HG02798 (cell line): Measurements from ENCODE around the gene PIK3R5.

ENCODE experiments used
- ATAC-seq: cut with Tn5 transposase; IDR thresholded peaks from one replicate; pipeline ENCODE4 v1.9.1; 2021; ENCODE audit warnings: mild to moderate bottlenecking; ENCODE audit not compliant: unreplicated experiment, poor library complexity

The PIK3R5 gene

GRCh38 chr17:8928347-8928746, 37.2 kb downstream of the PIK3R5 start:
- no peak for ATAC-seq

GRCh38 chr17:8927395-8927794, 38.1 kb downstream of the PIK3R5 start:
- ATAC-seq, result no peak

- no peak for ATAC-seq
Measured at GRCh38 chr17:8925808-8926207, 39.7 kb downstream of the PIK3R5 start.

- ATAC-seq, result no peak
Measured at GRCh38 chr17:8925141-8925540, 40.4 kb downstream of the PIK3R5 start.

GRCh38 chr17:8924595-8924994, 40.9 kb downstream of the PIK3R5 start:
- ATAC-seq, result peak; percentile 81

GRCh38 chr17:8923762-8924161, 41.7 kb downstream of the PIK3R5 start:
- no peak for ATAC-seq

GRCh38 chr17:8922928-8923327, 42.6 kb downstream of the PIK3R5 start:
- no peak for ATAC-seq

- ATAC-seq, result no peak
Measured at GRCh38 chr17:8922451-8922850, 43.1 kb downstream of the PIK3R5 start.

GRCh38 chr17:8921147-8921546, 44.4 kb downstream of the PIK3R5 start:
- ATAC-seq, result peak; percentile 31

- ATAC-seq, result no peak
Measured at GRCh38 chr17:8918807-8919465, 46.6 kb downstream of the PIK3R5 start.

GRCh38 chr17:8916466-8916865, 49.0 kb downstream of the PIK3R5 start:
- ATAC-seq, result no peak

- no peak for ATAC-seq
Measured at GRCh38 chr17:8914554-8914953, 51.0 kb downstream of the PIK3R5 start.

- ATAC-seq, result no peak
Measured at GRCh38 chr17:8913879-8914278, 51.6 kb downstream of the PIK3R5 start.

GRCh38 chr17:8913091-8913490, 52.4 kb downstream of the PIK3R5 start:
- no peak for ATAC-seq

GRCh38 chr17:8912084-8912981, 53.2 kb downstream of the PIK3R5 start:
- no peak for ATAC-seq

- no peak for ATAC-seq
Measured at GRCh38 chr17:8910969-8911604, 54.4 kb downstream of the PIK3R5 start.

- ATAC-seq, result no peak
Measured at GRCh38 chr17:8909586-8910270, 55.8 kb downstream of the PIK3R5 start.

GRCh38 chr17:8905331-8905730, 60.2 kb downstream of the PIK3R5 start:
- ATAC-seq, result no peak

- no peak for ATAC-seq
Measured at GRCh38 chr17:8904686-8905085, 60.8 kb downstream of the PIK3R5 start.

GRCh38 chr17:8904201-8904600, 61.3 kb downstream of the PIK3R5 start:
- no peak for ATAC-seq
